Panc1 (cell line): ENCODE results near the gene SLC35A4.

Source experiments
- POLR2AphosphoS5 ChIP-seq: IDR thresholded peaks from 2 replicates; pipeline ENCODE4 v1.6.1; 2012; ENCODE audit warnings: mild to moderate bottlenecking, low read depth, low read length, moderate library complexity
- TCF7L2 ChIP-seq: IDR thresholded peaks from 2 replicates; pipeline ENCODE4 v1.6.1; 2011; ENCODE audit warnings: mild to moderate bottlenecking, low read depth, low read length, inconsistent platforms
- TF ChIP-seq, protein P1 (sequence below): fragments of 450-650 bp; IDR thresholded peaks from 2 replicates; pipeline ENCODE4 v1.5.1; 2017; ENCODE audit warnings: mild to moderate bottlenecking

DNA sequence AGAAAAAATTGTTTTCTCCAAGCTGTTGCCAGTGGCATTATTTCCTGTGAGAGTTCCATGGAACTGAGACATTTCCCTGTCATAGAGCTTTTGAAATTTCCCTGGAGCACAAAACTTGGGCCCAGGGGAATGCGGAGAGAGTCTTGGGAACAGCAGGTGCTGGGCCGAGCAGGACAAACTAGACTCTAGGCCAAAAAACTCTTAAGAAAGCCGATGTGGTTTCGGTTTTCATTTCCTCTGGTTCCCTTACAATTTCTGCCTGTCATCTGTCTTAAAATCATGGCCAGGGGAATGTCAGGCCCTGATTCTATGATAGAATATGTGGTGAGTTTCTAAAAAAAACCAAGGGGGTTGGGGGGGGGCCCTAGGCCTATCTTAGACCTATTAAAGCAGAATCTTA is 4.6 kb downstream of the SLC35A4 start:
- TF ChIP-seq, protein P1, sequence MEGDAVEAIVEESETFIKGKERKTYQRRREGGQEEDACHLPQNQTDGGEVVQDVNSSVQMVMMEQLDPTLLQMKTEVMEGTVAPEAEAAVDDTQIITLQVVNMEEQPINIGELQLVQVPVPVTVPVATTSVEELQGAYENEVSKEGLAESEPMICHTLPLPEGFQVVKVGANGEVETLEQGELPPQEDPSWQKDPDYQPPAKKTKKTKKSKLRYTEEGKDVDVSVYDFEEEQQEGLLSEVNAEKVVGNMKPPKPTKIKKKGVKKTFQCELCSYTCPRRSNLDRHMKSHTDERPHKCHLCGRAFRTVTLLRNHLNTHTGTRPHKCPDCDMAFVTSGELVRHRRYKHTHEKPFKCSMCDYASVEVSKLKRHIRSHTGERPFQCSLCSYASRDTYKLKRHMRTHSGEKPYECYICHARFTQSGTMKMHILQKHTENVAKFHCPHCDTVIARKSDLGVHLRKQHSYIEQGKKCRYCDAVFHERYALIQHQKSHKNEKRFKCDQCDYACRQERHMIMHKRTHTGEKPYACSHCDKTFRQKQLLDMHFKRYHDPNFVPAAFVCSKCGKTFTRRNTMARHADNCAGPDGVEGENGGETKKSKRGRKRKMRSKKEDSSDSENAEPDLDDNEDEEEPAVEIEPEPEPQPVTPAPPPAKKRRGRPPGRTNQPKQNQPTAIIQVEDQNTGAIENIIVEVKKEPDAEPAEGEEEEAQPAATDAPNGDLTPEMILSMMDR, result no peak
- no peak for TF ChIP-seq POLR2AphosphoS5
- TF ChIP-seq TCF7L2, result no peak
